Right kidney (tissue), 1 donor: ENCODE measurements around the gene HOXA7.

Source experiments
- DNase-seq: peaks from one replicate; pipeline ENCODE4 v3.0.0-alpha.2; 2016

HOXA7 gene

GRCh38 chr7:27171637-27172314 lies 15.3 kb upstream of the HOXA7 start:
- peak; percentile 72 for DNase-seq

- no peak for DNase-seq
Measured at GRCh38 chr7:27171325-27171636, 14.8 kb upstream of the HOXA7 start.

GRCh38 chr7:27170426-27171324 lies 14.2 kb upstream of the HOXA7 start:
- DNase-seq = no peak

- DNase-seq = peak; percentile 84
Measured at GRCh38 chr7:27169658-27170425, 13.4 kb upstream of the HOXA7 start.

GRCh38 chr7:27168265-27168947 lies 11.9 kb upstream of the HOXA7 start:
- DNase-seq = peak; percentile 84

GRCh38 chr7:27167916-27168264 lies 11.4 kb upstream of the HOXA7 start:
- DNase-seq = no peak

- DNase-seq = peak; percentile 84
Measured at GRCh38 chr7:27166531-27167505, 10.3 kb upstream of the HOXA7 start.

- DNase-seq = peak; percentile 84
Measured at GRCh38 chr7:27165996-27166530, 9.6 kb upstream of the HOXA7 start.

GRCh38 chr7:27165089-27165995 lies 8.9 kb upstream of the HOXA7 start, which contains the start of gene HOXA9:
HOXA9 (minus strand) TSS chr7:27165537; CDS start chr7:27165457, 80 bp downstream.
- peak; percentile 81 for DNase-seq

- peak; percentile 82 for DNase-seq
Measured at GRCh38 chr7:27164367-27165088, 8.1 kb upstream of the HOXA7 start.

- DNase-seq = no peak
Measured at GRCh38 chr7:27164045-27164366, 7.5 kb upstream of the HOXA7 start.

GRCh38 chr7:27163288-27164044 lies 7.0 kb upstream of the HOXA7 start:
- DNase-seq = no peak

- DNase-seq = no peak
Measured at GRCh38 chr7:27162561-27163287, 6.2 kb upstream of the HOXA7 start.

- peak; percentile 83 for DNase-seq
Measured at GRCh38 chr7:27161721-27162560, 5.5 kb upstream of the HOXA7 start.

GRCh38 chr7:27161214-27161720 lies 4.8 kb upstream of the HOXA7 start:
- DNase-seq = peak; percentile 86

- DNase-seq = no peak
Measured at GRCh38 chr7:27160546-27161213, 4.2 kb upstream of the HOXA7 start.
